Transverse colon (tissue), 4 donors: ENCODE measurements around the gene LRIT1. TPM values are rescaled to one million over a fixed set of nuclear protein-coding genes. Genes with fewer than 3 reads are reported as not detected.

Experiments used
- DNase-seq: peaks from one replicate; pipeline ENCODE4 v3.0.0-alpha.2; 2019
- H3K27ac ChIP-seq, 4 donors: fragments of 200-600 bp; sonication (generic); 2 replicates each; pipeline ENCODE4 v1.5.1; 2016 to 2018; ENCODE audit warnings: inconsistent platforms in 4 of 4
- H3K27me3 ChIP-seq: fragments of 200-600 bp; sonication (generic); 2 replicates; pipeline ENCODE4 v1.5.1; 2017; ENCODE audit warnings: inconsistent platforms
- H3K36me3 ChIP-seq, 4 donors: fragments of 200-600 bp; sonication (generic); 2 replicates each; pipeline ENCODE4 v1.5.1; 2017 to 2019; ENCODE audit warnings: inconsistent platforms in 4 of 4
- H3K4me1 ChIP-seq, 4 donors: fragments of 200-600 bp; sonication (generic); 2 replicates each; pipeline ENCODE4 v1.5.1; 2017 to 2020; ENCODE audit warnings: inconsistent platforms in 4 of 4
- H3K4me3 ChIP-seq, 4 donors: fragments of 200-600 bp; sonication (generic); 1 replicate in 1 of 4; 2 replicates in 3 of 4; pipeline versions ENCODE4 v1.5.1 to v1.6.1; 2017 to 2019; ENCODE audit warnings: inconsistent platforms in 4 of 4
- H3K9me3 ChIP-seq, 2 donors: fragments of 200-600 bp; sonication (generic); 2 replicates each; pipeline ENCODE4 v1.5.1; 2017 to 2019; ENCODE audit warnings: inconsistent platforms in 2 of 2
- EP300 ChIP-seq: sonication (generic); formaldehyde crosslinking; IDR thresholded peaks from one replicate; pipeline ENCODE4 v1.6.1; 2017; ENCODE audit warnings: antibody characterized with exemption, low read depth
- POLR2A ChIP-seq: fragments of 450-650 bp; IDR thresholded peaks from one replicate; pipeline ENCODE4 v1.6.1; 2016; ENCODE audit warnings: antibody characterized with exemption, mild to moderate bottlenecking, moderate library complexity
- POLR2AphosphoS5 ChIP-seq, 3 donors: sonication (generic); formaldehyde crosslinking; IDR thresholded peaks; one replicate each; pipeline ENCODE4 v1.6.1; 2016; ENCODE audit warnings: antibody characterized with exemption in 3 of 3
- WGBS, 2 donors: methylation state at CpG; one replicate each; pipeline ENCODE4 v1.1.5; 2018; ENCODE audit warnings: low coverage in 1 of 2; 5-methylcytosine and 5-hydroxymethylcytosine counted together
- in situ Hi-C, 4 donors: fragments of 200-750 bp; cut with MboI; loops; one replicate each; pipeline versions ENCODE4 v1.15.0 to v1.15.1; 2017; ENCODE audit warnings: low sequenced_read_pairs in 3 of 4, low pct_ligation_motif_present in 1 of 4, low pct_unique_long_range_greater_than_20kb in 1 of 4
- intact Hi-C: fragments of 100-400 bp; cut with DNase I; formaldehyde crosslinking; loops from one replicate; pipeline ENCODE4 v1.15.1; 2023; ENCODE audit warnings: low total_unique reads
- total RNA-seq, 4 donors: library from RNA; depleted of rRNA; stranded (reverse); fragments of >200 nt; gene quantifications; one replicate each; pipeline ENCODE4 v1.1.0, GENCODE V29; 2016
- TF ChIP-seq, protein P1 (sequence below), 5 experiments: fragments of 200-600 bp in 3 of 5; fragments of 450-650 bp in 2 of 5; sonication (generic) in 3 of 5; IDR thresholded peaks; 1 replicate in 2 of 5; 2 replicates in 3 of 5; pipeline ENCODE4 v1.5.1; 2016 to 2017; ENCODE audit warnings: antibody characterized with exemption in 5 of 5, inconsistent platforms in 3 of 5, mild to moderate bottlenecking in 2 of 5, moderate library complexity in 1 of 5

LRIT1 gene
- total RNA-seq, 4 donors from 2014 or later, result not detected

DNA sequence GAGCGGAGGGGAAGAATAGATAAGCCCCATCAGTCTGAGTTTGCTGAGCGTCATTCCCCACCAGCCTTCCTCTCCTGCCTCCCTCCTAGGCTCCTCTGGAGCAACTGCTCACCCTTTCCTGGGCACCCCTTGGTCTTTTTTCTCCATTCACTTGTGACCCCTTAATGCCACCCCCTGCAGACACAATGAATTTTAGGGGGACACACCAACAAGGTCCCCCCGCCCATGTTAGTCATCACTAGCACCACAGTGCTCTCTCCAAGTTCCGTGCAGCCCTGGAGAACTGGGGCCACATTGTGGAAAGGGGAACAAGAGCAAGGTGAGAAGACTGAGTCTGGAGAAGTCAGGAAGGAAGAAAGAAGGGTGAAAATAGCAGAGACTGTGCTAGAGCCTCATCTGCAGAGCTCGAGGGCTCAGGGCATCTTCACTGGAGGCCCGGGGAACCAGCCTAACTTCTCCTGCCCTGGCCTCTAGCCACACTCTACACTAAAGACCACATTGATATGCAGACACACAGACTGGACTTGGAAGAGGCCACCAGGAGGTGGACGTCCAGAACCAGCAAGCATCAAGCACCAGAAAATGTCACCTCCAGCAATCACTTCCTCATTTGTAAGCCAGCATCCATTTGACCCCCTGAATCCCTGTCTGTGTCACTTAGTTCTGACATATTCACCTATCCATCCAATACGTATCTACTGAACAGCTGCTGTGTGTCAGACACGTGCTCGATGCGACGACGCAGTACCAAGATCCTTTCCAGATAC is 21.0 kb upstream of the LRIT1 start:
- H3K27me3 ChIP-seq, result peaks cover 3% of the 10 kb centered on the region
- DNase-seq, result no peak
- no peak overlapping the region for H3K27ac ChIP-seq
- H3K4me3 ChIP-seq, result no peak overlapping the region
- no peaks in the 10 kb centered on the region for H3K9me3 ChIP-seq
- H3K4me1 ChIP-seq, result no peaks in the 10 kb centered on the region
- no peaks in the 10 kb centered on the region for H3K36me3 ChIP-seq
- 73 to 96% methylated on average over 8 to 13 of the region's 13 CpGs for WGBS, 2 donors
- in situ Hi-C loops, result loop anchor here in 2 of 4 donors (5.0 to 10.0 kb wide), 2 partner anchors 270 to 272 kb away; no protein-coding TSS in a partner anchor
- TF ChIP-seq POLR2A, result no peak
- TF ChIP-seq POLR2AphosphoS5 (IDR thresholded peaks at IDR 0.05), result no peak
- TF ChIP-seq, protein P1, sequence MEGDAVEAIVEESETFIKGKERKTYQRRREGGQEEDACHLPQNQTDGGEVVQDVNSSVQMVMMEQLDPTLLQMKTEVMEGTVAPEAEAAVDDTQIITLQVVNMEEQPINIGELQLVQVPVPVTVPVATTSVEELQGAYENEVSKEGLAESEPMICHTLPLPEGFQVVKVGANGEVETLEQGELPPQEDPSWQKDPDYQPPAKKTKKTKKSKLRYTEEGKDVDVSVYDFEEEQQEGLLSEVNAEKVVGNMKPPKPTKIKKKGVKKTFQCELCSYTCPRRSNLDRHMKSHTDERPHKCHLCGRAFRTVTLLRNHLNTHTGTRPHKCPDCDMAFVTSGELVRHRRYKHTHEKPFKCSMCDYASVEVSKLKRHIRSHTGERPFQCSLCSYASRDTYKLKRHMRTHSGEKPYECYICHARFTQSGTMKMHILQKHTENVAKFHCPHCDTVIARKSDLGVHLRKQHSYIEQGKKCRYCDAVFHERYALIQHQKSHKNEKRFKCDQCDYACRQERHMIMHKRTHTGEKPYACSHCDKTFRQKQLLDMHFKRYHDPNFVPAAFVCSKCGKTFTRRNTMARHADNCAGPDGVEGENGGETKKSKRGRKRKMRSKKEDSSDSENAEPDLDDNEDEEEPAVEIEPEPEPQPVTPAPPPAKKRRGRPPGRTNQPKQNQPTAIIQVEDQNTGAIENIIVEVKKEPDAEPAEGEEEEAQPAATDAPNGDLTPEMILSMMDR (IDR thresholded peaks at IDR 0.05), result no peak
- TF ChIP-seq EP300, result no peak
- intact Hi-C loops, result no loop called here

DNA sequence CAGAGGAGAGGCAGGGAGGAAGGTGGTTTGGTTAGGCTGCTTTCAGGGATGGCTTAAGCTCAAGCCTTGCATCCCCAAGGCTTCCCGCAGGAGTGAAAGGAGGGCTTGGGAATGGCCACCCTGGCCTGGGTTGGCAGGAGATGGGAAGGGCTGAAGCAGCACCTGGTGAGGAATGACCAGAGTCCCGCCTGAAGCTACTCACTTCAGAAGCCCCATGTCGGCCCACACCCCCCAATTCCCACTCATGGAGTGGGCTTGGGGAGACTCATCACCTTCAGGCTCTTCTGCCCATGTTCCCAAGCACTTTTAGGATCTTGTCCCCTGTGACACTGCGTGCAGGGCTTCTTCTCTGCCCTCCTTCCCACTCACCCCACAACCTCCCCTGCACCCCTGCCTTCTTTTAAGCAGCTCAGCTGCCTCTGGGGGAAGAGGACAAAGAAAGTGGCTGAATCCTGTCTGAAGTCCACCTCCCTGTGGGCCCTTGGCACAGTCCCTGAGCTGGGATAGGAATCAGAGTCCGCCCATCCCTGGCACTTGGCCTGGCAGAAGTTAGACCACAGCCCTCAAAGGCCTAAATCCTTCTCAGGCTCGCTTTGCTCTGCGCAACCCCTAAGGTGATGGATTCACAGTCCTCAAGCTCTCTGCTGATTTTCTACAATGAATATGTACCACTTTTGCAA is 20.0 kb upstream of the LRIT1 start:
- Histone ChIP-seq H3K9me3 (no peaks in the 10 kb centered on the region), H3K27me3 (peaks cover 8% of the 10 kb centered on the region), H3K27ac (no peak overlapping the region), H3K36me3 (no peaks in the 10 kb centered on the region), H3K4me1 (peaks cover 0 to 4% (median 0%) of the 10 kb centered on the region in 4 donors), H3K4me3 (no peak overlapping the region)
- 77% methylated on average over 7 of the region's 7 CpGs; no CpG with 5 or more reads in 1 of the 2 donors for WGBS, 2 donors
- TF ChIP-seq POLR2A (no peak), POLR2AphosphoS5 (IDR thresholded peaks at IDR 0.05) (no peak), EP300 (no peak)
- TF ChIP-seq, protein P1 (IDR thresholded peaks at IDR 0.05), result no peak
- in situ Hi-C loops (loop anchor here in 2 of 4 donors (5.0 to 10.0 kb wide), 2 partner anchors 271 to 273 kb away; no protein-coding TSS in a partner anchor), intact Hi-C loops (no loop called here)
- DNase-seq, result no peak

GRCh38 chr10:84258034-84258695 is 16.8 kb upstream of the LRIT1 start:
- H3K4me3 ChIP-seq, result no peak overlapping the region
- no peaks in the 10 kb centered on the region for H3K9me3 ChIP-seq
- H3K4me1 ChIP-seq, result peaks cover 0 to 4% (median 0%) of the 10 kb centered on the region in 4 donors
- DNase-seq, result no peak
- H3K27me3 ChIP-seq, result peaks cover 10% of the 10 kb centered on the region
- TF ChIP-seq POLR2AphosphoS5 (IDR thresholded peaks at IDR 0.05), result no peak
- no peak for TF ChIP-seq POLR2A
- TF ChIP-seq, protein P1 (IDR thresholded peaks at IDR 0.05), result no peak
- TF ChIP-seq EP300, result no peak
- intact Hi-C loops, result no loop called here
- no peaks in the 10 kb centered on the region for H3K36me3 ChIP-seq
- WGBS, 2 donors, result 84 to 87% methylated on average over 4 to 7 of the region's 7 CpGs
- H3K27ac ChIP-seq, result no peak overlapping the region
- in situ Hi-C loops, result no loop called here
